SK-N-SH (cell line): ENCODE measurements around the gene CTNS.

ENCODE experiments used
- MXI1 ChIP-seq: IDR thresholded peaks from 2 replicates; pipeline ENCODE4 v1.6.1; 2012; ENCODE audit warnings: mild to moderate bottlenecking, low read depth, low read length, improper control_type of control experiment
- TF ChIP-seq, protein P1 (sequence below): fragments of 200-600 bp; sonication (generic); IDR thresholded peaks from 2 replicates; pipeline ENCODE4 v1.6.1; 2017; ENCODE audit warnings: antibody characterized with exemption, mild to moderate bottlenecking, moderate library complexity
- TF ChIP-seq, protein P2 (sequence below): IDR thresholded peaks from 2 replicates; pipeline ENCODE4 v1.4.0; 2012; ENCODE audit warnings: low read depth
- TF ChIP-seq, protein P3 (sequence below): IDR thresholded peaks from 2 replicates; pipeline ENCODE4 v1.4.0; 2012; ENCODE audit warnings: low read depth, borderline replicate concordance

DNA sequence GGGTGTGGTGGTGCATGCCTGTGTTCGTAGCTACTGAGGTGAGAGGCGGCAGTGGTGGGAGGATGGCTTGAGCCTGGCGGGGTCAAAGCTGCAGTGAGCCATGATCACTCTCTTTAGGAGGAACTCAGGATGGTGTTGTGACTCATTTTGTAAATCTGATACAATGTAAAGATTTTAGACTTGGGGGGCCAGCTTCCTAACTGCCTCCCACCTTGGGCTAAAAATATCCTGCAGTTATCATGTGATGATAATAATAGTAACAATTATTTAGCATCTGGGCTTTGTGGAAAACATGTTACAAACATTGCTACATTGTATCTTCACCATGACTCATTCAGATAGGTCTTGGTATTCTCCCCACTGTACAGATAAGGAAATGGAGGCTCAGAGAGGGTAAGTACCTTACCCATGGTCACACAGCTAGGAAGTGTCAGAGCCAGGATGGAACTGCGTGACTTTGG, 7.4 kb downstream of the CTNS start:
- TF ChIP-seq, protein P1, sequence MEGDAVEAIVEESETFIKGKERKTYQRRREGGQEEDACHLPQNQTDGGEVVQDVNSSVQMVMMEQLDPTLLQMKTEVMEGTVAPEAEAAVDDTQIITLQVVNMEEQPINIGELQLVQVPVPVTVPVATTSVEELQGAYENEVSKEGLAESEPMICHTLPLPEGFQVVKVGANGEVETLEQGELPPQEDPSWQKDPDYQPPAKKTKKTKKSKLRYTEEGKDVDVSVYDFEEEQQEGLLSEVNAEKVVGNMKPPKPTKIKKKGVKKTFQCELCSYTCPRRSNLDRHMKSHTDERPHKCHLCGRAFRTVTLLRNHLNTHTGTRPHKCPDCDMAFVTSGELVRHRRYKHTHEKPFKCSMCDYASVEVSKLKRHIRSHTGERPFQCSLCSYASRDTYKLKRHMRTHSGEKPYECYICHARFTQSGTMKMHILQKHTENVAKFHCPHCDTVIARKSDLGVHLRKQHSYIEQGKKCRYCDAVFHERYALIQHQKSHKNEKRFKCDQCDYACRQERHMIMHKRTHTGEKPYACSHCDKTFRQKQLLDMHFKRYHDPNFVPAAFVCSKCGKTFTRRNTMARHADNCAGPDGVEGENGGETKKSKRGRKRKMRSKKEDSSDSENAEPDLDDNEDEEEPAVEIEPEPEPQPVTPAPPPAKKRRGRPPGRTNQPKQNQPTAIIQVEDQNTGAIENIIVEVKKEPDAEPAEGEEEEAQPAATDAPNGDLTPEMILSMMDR = no peak
- no peak for TF ChIP-seq MXI1
- TF ChIP-seq, protein P2, sequence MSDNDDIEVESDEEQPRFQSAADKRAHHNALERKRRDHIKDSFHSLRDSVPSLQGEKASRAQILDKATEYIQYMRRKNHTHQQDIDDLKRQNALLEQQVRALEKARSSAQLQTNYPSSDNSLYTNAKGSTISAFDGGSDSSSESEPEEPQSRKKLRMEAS = no peak
- TF ChIP-seq, protein P3, sequence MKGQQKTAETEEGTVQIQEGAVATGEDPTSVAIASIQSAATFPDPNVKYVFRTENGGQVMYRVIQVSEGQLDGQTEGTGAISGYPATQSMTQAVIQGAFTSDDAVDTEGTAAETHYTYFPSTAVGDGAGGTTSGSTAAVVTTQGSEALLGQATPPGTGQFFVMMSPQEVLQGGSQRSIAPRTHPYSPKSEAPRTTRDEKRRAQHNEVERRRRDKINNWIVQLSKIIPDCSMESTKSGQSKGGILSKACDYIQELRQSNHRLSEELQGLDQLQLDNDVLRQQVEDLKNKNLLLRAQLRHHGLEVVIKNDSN = no peak
